H1 (cell line): ENCODE data around the gene SLC7A8. TPM values are rescaled to one million over a fixed set of nuclear protein-coding genes. Genes with fewer than 3 reads are reported as not detected.

Source experiments
- CTCF ChIA-PET: fragments of 300-600 bp; sonication (Branson Sonifier 250); formaldehyde crosslinking; loops from one replicate; lab custom pipeline; 2021; ENCODE audit not compliant: partially characterized antibody; lab: Charles Lee
- POLR2A ChIA-PET: fragments of 300-600 bp; sonication (Branson Sonifier 250); formaldehyde crosslinking; loops from one replicate; lab custom pipeline; 2021; ENCODE audit warnings: inconsistent platforms; ENCODE audit not compliant: partially characterized antibody; lab: Charles Lee
- DNase-seq, 2 experiments: peaks; one replicate each; pipeline versions ENCODE4 v3.0.0 to v3.0.0-alpha.2; 2010 to 2022; ENCODE audit warnings: low spot score in 2 of 2, low read depth in 1 of 2, mixed read lengths in 1 of 2
- FAIRE-seq: peaks from 2 replicates; lab custom pipeline; 2011; peaks lifted over from hg19 to GRCh38; lab: Jason Lieb, UNC
- H2AFZ ChIP-seq: 2 replicates; pipeline ENCODE4 v1.8.1; 2012; ENCODE audit warnings: low read length, inconsistent platforms
- H2AK5ac ChIP-seq: 2 replicates; pipeline ENCODE4 v1.6.1; 2013; ENCODE audit warnings: low read depth, low read length
- H2BK120ac ChIP-seq: replicated peaks from 2 replicates; pipeline ENCODE3; 2013; ENCODE audit warnings: low read depth, low read length, inconsistent platforms
- H2BK12ac ChIP-seq: 2 replicates; pipeline ENCODE4 v1.6.1; 2013; ENCODE audit warnings: low read depth, low read length
- H2BK15ac ChIP-seq: 2 replicates; pipeline ENCODE4 v1.6.1; 2013; ENCODE audit warnings: low read length
- H2BK20ac ChIP-seq: 2 replicates; pipeline ENCODE4 v1.6.1; 2013; ENCODE audit warnings: low read length
- H2BK5ac ChIP-seq: 2 replicates; pipeline ENCODE4 v1.6.1; 2013; ENCODE audit warnings: low read depth, low read length
- H3K14ac ChIP-seq: 2 replicates; pipeline ENCODE4 v1.6.1; 2013; ENCODE audit warnings: inconsistent platforms; ENCODE audit not compliant: insufficient read length
- H3K18ac ChIP-seq: 2 replicates; pipeline ENCODE4 v1.6.1; 2013; ENCODE audit warnings: low read length; ENCODE audit errors: extremely low read depth
- H3K23ac ChIP-seq: 2 replicates; pipeline ENCODE4 v1.6.1; 2013; ENCODE audit warnings: inconsistent platforms; ENCODE audit not compliant: insufficient read length
- H3K23me2 ChIP-seq: 2 replicates; pipeline ENCODE4 v1.6.1; 2013; ENCODE audit warnings: low read depth, low read length
- H3K27ac ChIP-seq: 2 replicates; pipeline ENCODE4 v1.6.1; 2011; ENCODE audit warnings: low read depth, low read length, inconsistent platforms
- H3K27me3 ChIP-seq, 4 experiments: replicated peaks in 1 of 4; 1 replicate in 1 of 4; 2 replicates in 3 of 4; pipeline versions ENCODE4 v1.6.1 to v1.8.1; 2011 to 2013; ENCODE audit warnings: low read length in 3 of 4, mild to moderate bottlenecking in 3 of 4, inconsistent platforms in 2 of 4, mixed read lengths in 2 of 4, moderate library complexity in 1 of 4; ENCODE audit not compliant: control insufficient read depth in 3 of 4, insufficient read depth in 3 of 4; ENCODE audit errors: extremely low read depth in 1 of 4
- H3K36me3 ChIP-seq, 4 experiments: 2 replicates each; pipeline versions ENCODE4 v1.6.1 to v1.8.1; 2011 to 2013; ENCODE audit warnings: mild to moderate bottlenecking in 4 of 4, low read length in 3 of 4, moderate library complexity in 2 of 4, control low read depth in 1 of 4, inconsistent platforms in 1 of 4; ENCODE audit not compliant: insufficient read depth in 4 of 4, control insufficient read depth in 2 of 4
- H3K4ac ChIP-seq: replicated peaks from 2 replicates; pipeline ENCODE3; 2013; ENCODE audit warnings: low read length, low read depth, mixed read lengths, inconsistent platforms; ENCODE audit not compliant: insufficient read length
- H3K4me1 ChIP-seq, 4 experiments: replicated peaks in 1 of 4; 1 replicate in 1 of 4; 2 replicates in 3 of 4; pipeline versions ENCODE4 v1.6.1 to v1.8.1; 2011 to 2013; ENCODE audit warnings: low read length in 3 of 4, inconsistent platforms in 2 of 4, mixed read lengths in 1 of 4; ENCODE audit not compliant: insufficient read depth in 4 of 4, control insufficient read depth in 3 of 4
- H3K4me2 ChIP-seq, 2 experiments: 2 replicates each; pipeline versions ENCODE4 v1.6.1 to v1.8.1; 2011 to 2013; ENCODE audit warnings: low read depth in 2 of 2, low read length in 2 of 2, control low read depth in 1 of 2, inconsistent platforms in 1 of 2, mild to moderate bottlenecking in 1 of 2; ENCODE audit not compliant: insufficient read depth in 1 of 2
- H3K4me3 ChIP-seq, 4 experiments: fragments of 200-600, 300-600 bp in 1 of 4; sonication (generic), shearing (Covaris generic), sonication (Bioruptor Twin) in 1 of 4; 2 replicates each; pipeline versions ENCODE4 v1.5.1 to v1.8.1; 2011 to 2016; ENCODE audit warnings: low read length in 4 of 4, low read depth in 3 of 4, control low read depth in 2 of 4, inconsistent platforms in 2 of 4, mild to moderate bottlenecking in 2 of 4, mixed read lengths in 1 of 4, moderate library complexity in 1 of 4; ENCODE audit not compliant: insufficient read depth in 2 of 4; ENCODE audit errors: extremely low read depth in 1 of 4
- H3K56ac ChIP-seq: replicated peaks from 2 replicates; pipeline ENCODE3; 2013; ENCODE audit warnings: low read depth, mild to moderate bottlenecking, mixed read lengths, low read length, inconsistent platforms; ENCODE audit not compliant: insufficient read length
- H3K79me1 ChIP-seq: 2 replicates; pipeline ENCODE4 v1.6.1; 2013; ENCODE audit warnings: low read depth, low read length, control low read depth
- H3K79me2 ChIP-seq, 2 experiments: 2 replicates each; pipeline versions ENCODE4 v1.6.1 to v1.8.1; 2012 to 2013; ENCODE audit warnings: low read length in 2 of 2, mild to moderate bottlenecking in 2 of 2, inconsistent platforms in 1 of 2; ENCODE audit not compliant: insufficient read depth in 2 of 2, control insufficient read depth in 1 of 2
- H3K9ac ChIP-seq, 4 experiments: replicated peaks in 1 of 4; 1 replicate in 1 of 4; 2 replicates in 3 of 4; pipeline versions ENCODE4 v1.6.1 to v1.8.1; 2011 to 2013; ENCODE audit warnings: low read depth in 3 of 4, low read length in 3 of 4, control low read depth in 2 of 4, mild to moderate bottlenecking in 2 of 4, moderate library complexity in 2 of 4, inconsistent platforms in 1 of 4; ENCODE audit errors: extremely low read depth in 1 of 4
- H3K9me3 ChIP-seq, 2 experiments: 2 replicates each; pipeline versions ENCODE4 v1.6.1 to v1.8.1; 2012 to 2013; ENCODE audit warnings: mild to moderate bottlenecking in 2 of 2, moderate library complexity in 2 of 2, control low read depth in 1 of 2, inconsistent platforms in 1 of 2, low read depth in 1 of 2, low read length in 1 of 2, mixed read lengths in 1 of 2; ENCODE audit not compliant: insufficient read depth in 2 of 2
- H4K20me1 ChIP-seq, 2 experiments: replicated peaks in 1 of 2; 2 replicates each; pipeline versions ENCODE3 to v1.8.1; 2011 to 2013; ENCODE audit warnings: inconsistent platforms in 2 of 2, low read length in 2 of 2, mild to moderate bottlenecking in 1 of 2; ENCODE audit not compliant: insufficient read depth in 2 of 2, control insufficient read depth in 1 of 2
- H4K5ac ChIP-seq: 2 replicates; pipeline ENCODE4 v1.6.1; 2013; ENCODE audit warnings: low read length, low read depth, mixed read lengths, inconsistent platforms; ENCODE audit not compliant: insufficient read length
- H4K8ac ChIP-seq: 2 replicates; pipeline ENCODE4 v1.8.0; 2013; ENCODE audit warnings: mild to moderate bottlenecking, moderate library complexity, low read length, inconsistent platforms; ENCODE audit not compliant: insufficient read depth; ENCODE audit errors: extremely low read depth
- H4K91ac ChIP-seq: replicated peaks from 2 replicates; pipeline ENCODE3; 2013; ENCODE audit warnings: low read length, mixed read lengths, inconsistent platforms; ENCODE audit not compliant: insufficient read length
- ATF3 ChIP-seq: IDR thresholded peaks from 2 replicates; pipeline ENCODE4 v1.6.1; 2011; ENCODE audit warnings: low read depth, mild to moderate bottlenecking, low read length; ENCODE audit not compliant: insufficient read depth
- CTCF ChIP-seq, 3 experiments: IDR thresholded peaks; 1 replicate in 2 of 3; 2 replicates in 1 of 3; pipeline versions ENCODE4 v1.5.1 to v1.6.1; 2011; ENCODE audit warnings: low read length in 3 of 3, mild to moderate bottlenecking in 3 of 3, inconsistent platforms in 2 of 3, low read depth in 1 of 3, moderate library complexity in 1 of 3; ENCODE audit not compliant: insufficient read depth in 1 of 3; ENCODE audit errors: control extremely low read depth in 1 of 3
- POU5F1 ChIP-seq: IDR thresholded peaks from 2 replicates; pipeline ENCODE4 v1.6.1; 2011; ENCODE audit warnings: low read depth, mild to moderate bottlenecking, low read length, moderate library complexity
- RAD21 ChIP-seq, 2 experiments: IDR thresholded peaks in 1 of 2; conservative IDR thresholded peaks in 1 of 2; 2 replicates each; pipeline ENCODE4 v1.6.1; 2011; ENCODE audit warnings: low read depth in 2 of 2, low read length in 2 of 2, improper control_type of control experiment in 1 of 2, inconsistent platforms in 1 of 2, mild to moderate bottlenecking in 1 of 2, moderate library complexity in 1 of 2
- WGBS, 2 experiments: shearing (Covaris generic) in 1 of 2; methylation state at CpG; one replicate each; pipeline versions ENCODE4 v1.1.6 to v1.1.7; 2013 to 2015; ENCODE audit warnings: low lambda C conversion rate in 2 of 2, mixed read lengths in 2 of 2, inconsistent platforms in 1 of 2, low coverage in 1 of 2, missing lambda C conversion rate in 1 of 2; ENCODE audit not compliant: insufficient replicate concordance in 2 of 2, insufficient coverage in 1 of 2, insufficient read length in 1 of 2; ENCODE audit errors: extremely low coverage in 1 of 2, missing lambda C conversion rate in 1 of 2; 5-methylcytosine and 5-hydroxymethylcytosine counted together
- polyA plus RNA-seq, 7 experiments: library from polyadenylated mRNA; depleted of rRNA in 3 of 7; stranded (reverse) in 5 of 7; unstranded in 2 of 7; fragments of >200 nt in 5 of 7; fragments of 200-250 nt in 2 of 7; gene quantifications; 1 replicate in 5 of 7; 2 replicates in 1 of 7; 4 replicates in 1 of 7; pipeline versions ENCODE4 v1.2.1 to v1.2.3, GENCODE V29; 2011 to 2013; ENCODE audit warnings: missing spikeins in 2 of 7, mixed read lengths in 2 of 7
- total RNA-seq: library from RNA; stranded (reverse); fragmentation: NEBNext Ultra II Directional; extraction: Animal tissue kit (Norgen Biotek cat#: 25700); gene quantifications from 2 replicates; pipeline ENCODE4 v1.2.1, GENCODE V29; 2021

Gene SLC7A8
- total and polyA plus RNA-seq, 2 of the 8 experiments (the other 6 are each of a cell fraction or from before 2014, with no cell fraction given): 182 to 204 TPM

- H4K8ac ChIP-seq: no peak overlapping the region
- peaks cover 4 to 10% of the 10 kb centered on the region in 2 experiments; a peak in 1 of 4 replicates for H3K79me2 ChIP-seq
- no peak overlapping the region for H3K4me3 ChIP-seq
- H3K9ac ChIP-seq: no peak overlapping the region
- H2BK5ac ChIP-seq: no peak overlapping the region
- no peak overlapping the region for H3K56ac ChIP-seq
- ChIA-PET POLR2A (interaction anchor here (0.8 to 4.6 kb wide), 9 partner anchors 8 to 120 kb away, joined by 3 to 24 read pairs (median 4); partner anchors contain the start of genes ACIN1, C14orf119 and HAUS4), CTCF (interaction anchor here (0.8 to 4.7 kb wide), 38 partner anchors 9 to 303 kb away, joined by 3 to 56 read pairs (median 4); partner anchors contain the start of genes ACIN1, C14orf119, PABPN1 and PSMB11)
- no peak overlapping the region for H4K91ac ChIP-seq
- no peak overlapping the region for H2AFZ ChIP-seq
- H3K23me2 ChIP-seq: no peaks in the 10 kb centered on the region; the same call in 1 of the 2 replicates
- H3K23ac ChIP-seq: no peak overlapping the region
- peaks cover 34 to 83% (median 66%) of the 10 kb centered on the region in 4 experiments for H3K36me3 ChIP-seq
- no peak overlapping the region for H2BK20ac ChIP-seq
- H3K27me3 ChIP-seq: no peaks in the 10 kb centered on the region
- no peak overlapping the region for H4K5ac ChIP-seq
- no peak overlapping the region for H2BK120ac ChIP-seq
- peak; percentile 68 for FAIRE-seq
- H3K4me1 ChIP-seq: peaks cover under 1 to 10% (median 5%) of the 10 kb centered on the region in 4 experiments; a peak in 6 of 7 replicates
- 80% methylated on average over 5 of the region's 5 CpGs; no CpG with 5 or more reads in 1 of the 2 experiments for WGBS, 2 experiments
- H3K27ac ChIP-seq: no peak overlapping the region
- no peaks in the 10 kb centered on the region for H3K79me1 ChIP-seq
- H3K9me3 ChIP-seq: no peaks in the 10 kb centered on the region; a peak in 1 of 4 replicates
- no peak overlapping the region for H2AK5ac ChIP-seq
- H3K4ac ChIP-seq: no peak overlapping the region
- no peak for DNase-seq
- H2BK12ac ChIP-seq: no peak overlapping the region
- H4K20me1 ChIP-seq: peaks cover 1 to 12% of the 10 kb centered on the region in 2 experiments
- TF ChIP-seq POU5F1 (no peak), ATF3 (no peak), CTCF (IDR thresholded peaks at IDR 0.05; ENCODE audit: control extremely low read depth in 1 of 3, insufficient read depth in 1 of 3, low read depth in 1 of 3, low read length in 3 of 3) (peak in 2 of 3 experiments; percentile 51 to 61; a peak in 3 of 4 replicates), RAD21 (IDR thresholded peaks at IDR 0.05 in 1 of 2, conservative IDR thresholded peaks at IDR 0.05 in 1 of 2; ENCODE audit: low read depth in 2 of 2, low read length in 2 of 2) (peak; percentile 41 to 53)
- no peak overlapping the region for H3K4me2 ChIP-seq
- no peak overlapping the region for H2BK15ac ChIP-seq
- H3K18ac ChIP-seq: no peak overlapping the region
- H3K14ac ChIP-seq: no peak overlapping the region
Measured at GRCh38 chr14:23076785-23077408, 106.6 kb downstream of the SLC7A8 start.
